HEK293 (cell line): ENCODE data around the gene APC2.

Source experiments
- GLI4 ChIP-seq: fragments of 450-650 bp; formaldehyde crosslinking; IDR thresholded peaks from 2 replicates; pipeline ENCODE4 v1.5.1; 2016; ENCODE audit warnings: missing biosample characterization, missing genetic modification characterization
- ZBTB11 ChIP-seq: fragments of 450-650 bp; formaldehyde crosslinking; conservative IDR thresholded peaks from 2 replicates; pipeline ENCODE4 v1.5.1; 2016; ENCODE audit warnings: low read depth, missing biosample characterization, missing genetic modification characterization
- ZNF707 ChIP-seq: fragments of 450-650 bp; formaldehyde crosslinking; IDR thresholded peaks from 2 replicates; pipeline ENCODE4 v1.5.1; 2016; ENCODE audit warnings: missing biosample characterization, missing genetic modification characterization
- TF ChIP-seq, protein P1 (sequence below): fragments of 450-650 bp; formaldehyde crosslinking; IDR thresholded peaks from 2 replicates; pipeline ENCODE4 v1.5.1; 2016; ENCODE audit warnings: missing biosample characterization, missing genetic modification characterization
- TF ChIP-seq, protein P2 (sequence below): fragments of 450-650 bp; formaldehyde crosslinking; IDR thresholded peaks from 2 replicates; pipeline ENCODE4 v1.5.1; 2016; ENCODE audit warnings: missing biosample characterization, missing genetic modification characterization, low read depth

DNA sequence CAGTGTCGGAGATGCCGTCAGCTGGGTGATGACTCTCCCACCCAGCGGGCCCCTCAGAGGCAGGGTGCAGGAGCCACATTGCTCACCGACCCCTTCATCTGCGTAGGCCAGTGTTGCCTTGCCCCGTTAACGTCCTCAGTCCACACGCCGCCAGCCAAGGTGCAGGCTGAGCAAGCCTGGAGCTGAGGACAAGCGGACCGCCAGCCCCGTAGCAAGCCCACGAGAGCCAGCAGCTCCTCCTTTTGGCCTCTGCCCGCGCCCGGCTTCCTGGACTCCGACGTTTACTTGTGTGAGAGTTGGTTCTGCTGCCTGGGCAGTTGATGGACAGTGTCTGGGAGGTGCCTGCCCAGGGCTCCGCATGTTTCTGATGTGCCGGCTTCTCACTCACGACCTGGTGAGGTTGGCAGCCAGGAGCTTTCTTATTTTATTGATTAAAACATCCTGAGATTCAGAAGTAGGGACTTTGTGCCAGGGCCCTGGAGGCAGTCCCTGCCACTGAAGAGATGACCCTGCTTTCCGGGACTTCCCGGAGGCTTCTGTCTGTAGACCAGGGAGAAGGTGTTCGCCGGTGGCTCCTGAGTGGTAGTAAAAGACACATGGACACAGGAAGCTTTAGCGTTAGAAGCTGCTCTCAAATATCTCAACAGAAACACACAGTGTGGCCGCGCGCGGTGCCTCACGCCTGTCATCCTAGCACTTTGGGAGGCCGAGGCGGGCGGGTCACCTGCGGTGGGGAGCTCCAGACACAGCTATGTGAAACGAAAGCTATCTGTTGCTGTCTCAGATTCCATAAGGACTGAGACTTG, 36.7 kb upstream of the APC2 start:
- TF ChIP-seq ZBTB11 (tag by site-specific recombination) = no peak
- TF ChIP-seq, protein P1, sequence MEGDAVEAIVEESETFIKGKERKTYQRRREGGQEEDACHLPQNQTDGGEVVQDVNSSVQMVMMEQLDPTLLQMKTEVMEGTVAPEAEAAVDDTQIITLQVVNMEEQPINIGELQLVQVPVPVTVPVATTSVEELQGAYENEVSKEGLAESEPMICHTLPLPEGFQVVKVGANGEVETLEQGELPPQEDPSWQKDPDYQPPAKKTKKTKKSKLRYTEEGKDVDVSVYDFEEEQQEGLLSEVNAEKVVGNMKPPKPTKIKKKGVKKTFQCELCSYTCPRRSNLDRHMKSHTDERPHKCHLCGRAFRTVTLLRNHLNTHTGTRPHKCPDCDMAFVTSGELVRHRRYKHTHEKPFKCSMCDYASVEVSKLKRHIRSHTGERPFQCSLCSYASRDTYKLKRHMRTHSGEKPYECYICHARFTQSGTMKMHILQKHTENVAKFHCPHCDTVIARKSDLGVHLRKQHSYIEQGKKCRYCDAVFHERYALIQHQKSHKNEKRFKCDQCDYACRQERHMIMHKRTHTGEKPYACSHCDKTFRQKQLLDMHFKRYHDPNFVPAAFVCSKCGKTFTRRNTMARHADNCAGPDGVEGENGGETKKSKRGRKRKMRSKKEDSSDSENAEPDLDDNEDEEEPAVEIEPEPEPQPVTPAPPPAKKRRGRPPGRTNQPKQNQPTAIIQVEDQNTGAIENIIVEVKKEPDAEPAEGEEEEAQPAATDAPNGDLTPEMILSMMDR (tag by site-specific recombination) = no peak
- no peak for TF ChIP-seq GLI4 (tag by site-specific recombination)
- TF ChIP-seq ZNF707 (tag by site-specific recombination) = no peak
- TF ChIP-seq, protein P2, sequence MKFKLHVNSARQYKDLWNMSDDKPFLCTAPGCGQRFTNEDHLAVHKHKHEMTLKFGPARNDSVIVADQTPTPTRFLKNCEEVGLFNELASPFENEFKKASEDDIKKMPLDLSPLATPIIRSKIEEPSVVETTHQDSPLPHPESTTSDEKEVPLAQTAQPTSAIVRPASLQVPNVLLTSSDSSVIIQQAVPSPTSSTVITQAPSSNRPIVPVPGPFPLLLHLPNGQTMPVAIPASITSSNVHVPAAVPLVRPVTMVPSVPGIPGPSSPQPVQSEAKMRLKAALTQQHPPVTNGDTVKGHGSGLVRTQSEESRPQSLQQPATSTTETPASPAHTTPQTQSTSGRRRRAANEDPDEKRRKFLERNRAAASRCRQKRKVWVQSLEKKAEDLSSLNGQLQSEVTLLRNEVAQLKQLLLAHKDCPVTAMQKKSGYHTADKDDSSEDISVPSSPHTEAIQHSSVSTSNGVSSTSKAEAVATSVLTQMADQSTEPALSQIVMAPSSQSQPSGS = no peak
